GM12892 (cell line): ENCODE data around the gene EVX1.

Source experiments
- DNase-seq: peaks from one replicate; pipeline ENCODE4 v3.0.0; 2011; ENCODE audit not compliant: insufficient read length
- FAIRE-seq: peaks from 2 replicates; lab custom pipeline; 2011; peaks lifted over from hg19 to GRCh38; lab: Jason Lieb, UNC
- POLR2A ChIP-seq: IDR thresholded peaks from 2 replicates; pipeline ENCODE4 v1.6.1; 2011; ENCODE audit warnings: low read depth, low read length, control low read depth
- POLR2AphosphoS5 ChIP-seq: IDR thresholded peaks from 2 replicates; pipeline ENCODE4 v1.6.1; 2011; ENCODE audit warnings: low read depth, low read length, control low read depth
- TAF1 ChIP-seq: IDR thresholded peaks from 2 replicates; pipeline ENCODE4 v1.6.1; 2011; ENCODE audit warnings: low read depth, mild to moderate bottlenecking, control low read depth, low read length, borderline replicate concordance

Gene EVX1

DNA sequence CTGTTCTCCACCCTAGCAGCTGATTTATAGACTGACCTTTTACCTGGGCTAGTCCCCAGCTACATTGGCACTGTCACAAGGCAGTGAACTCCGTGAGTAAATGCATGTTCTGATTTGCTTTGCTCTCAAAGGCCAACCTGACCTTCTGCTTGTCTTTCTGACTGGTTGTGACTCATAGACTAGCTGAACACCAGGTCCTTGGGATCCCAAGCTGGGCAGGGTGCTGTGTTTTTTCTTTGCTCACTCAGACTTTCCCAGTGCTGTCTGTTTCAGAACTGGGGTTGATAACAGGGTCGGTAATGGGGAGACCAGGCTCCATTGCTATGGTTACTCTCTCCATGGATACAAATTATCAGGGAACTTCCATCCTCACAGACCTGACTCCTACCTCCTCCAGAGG is 35.0 kb downstream of the EVX1 start:
- no peak for FAIRE-seq
- no peak for TF ChIP-seq POLR2A
- TF ChIP-seq POLR2AphosphoS5: no peak
- no peak for TF ChIP-seq TAF1
- no peak for DNase-seq

DNA sequence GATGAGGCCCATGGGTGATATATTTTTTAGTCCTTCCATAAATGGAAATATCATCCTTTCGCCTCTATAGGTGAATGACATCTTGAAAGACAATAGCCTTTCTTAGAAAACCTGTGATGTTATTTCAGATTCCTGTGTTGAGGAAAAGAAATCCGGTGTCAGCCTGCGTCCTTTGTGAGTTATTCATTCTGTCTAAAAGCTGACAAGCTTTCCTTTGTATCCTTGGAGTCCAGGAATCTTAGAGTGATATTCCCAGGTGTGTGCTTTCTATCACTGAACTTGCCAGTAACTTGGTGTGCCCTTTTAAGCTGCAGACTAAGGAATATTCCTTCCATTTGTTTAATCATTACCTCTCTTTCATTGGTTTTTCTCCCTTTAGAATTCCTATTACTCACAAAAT is 41.0 kb downstream of the EVX1 start:
- TF ChIP-seq POLR2A: no peak
- no peak for TF ChIP-seq POLR2AphosphoS5
- TF ChIP-seq TAF1: no peak
- no peak for FAIRE-seq
- no peak for DNase-seq

GRCh38 chr7:27295236-27295635 is 52.6 kb downstream of the EVX1 start:
- FAIRE-seq: no peak

DNA sequence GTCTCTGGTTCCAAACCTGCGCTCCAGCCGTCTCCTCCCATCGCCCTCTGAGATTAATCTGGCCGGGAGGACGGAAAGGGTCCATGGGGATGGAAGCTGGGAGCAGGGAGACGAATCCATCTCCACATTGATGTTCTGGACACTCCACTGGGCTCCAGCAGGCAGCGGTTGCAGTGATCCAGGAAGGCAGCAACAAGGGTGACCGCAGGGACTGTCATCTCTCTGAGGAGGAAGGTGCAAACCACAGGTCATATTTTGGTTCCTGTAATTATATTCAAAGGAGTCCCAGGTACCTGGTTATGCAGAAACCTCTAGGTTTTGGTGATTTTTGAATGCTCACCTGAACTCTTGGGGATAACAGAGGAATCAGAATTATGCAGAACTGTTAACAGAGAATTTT is 54.8 kb downstream of the EVX1 start:
- FAIRE-seq: no peak
- TF ChIP-seq POLR2AphosphoS5: no peak
- DNase-seq: no peak

More at GRCh38 chr7:27295236-27295635, 52.6 kb downstream of the EVX1 start:
- TF ChIP-seq TAF1 (no peak), POLR2AphosphoS5 (no peak), POLR2A (no peak)
- DNase-seq: no peak
